HG02840 (cell line): ENCODE results near the gene MTMR1.

Source experiments
- ATAC-seq: cut with Tn5 transposase; IDR thresholded peaks from one replicate; pipeline ENCODE4 v1.9.1; 2021; ENCODE audit warnings: mild to moderate bottlenecking, moderate library complexity, moderate number of reproducible peaks; ENCODE audit not compliant: unreplicated experiment, low FRiP score

MTMR1 gene

DNA sequence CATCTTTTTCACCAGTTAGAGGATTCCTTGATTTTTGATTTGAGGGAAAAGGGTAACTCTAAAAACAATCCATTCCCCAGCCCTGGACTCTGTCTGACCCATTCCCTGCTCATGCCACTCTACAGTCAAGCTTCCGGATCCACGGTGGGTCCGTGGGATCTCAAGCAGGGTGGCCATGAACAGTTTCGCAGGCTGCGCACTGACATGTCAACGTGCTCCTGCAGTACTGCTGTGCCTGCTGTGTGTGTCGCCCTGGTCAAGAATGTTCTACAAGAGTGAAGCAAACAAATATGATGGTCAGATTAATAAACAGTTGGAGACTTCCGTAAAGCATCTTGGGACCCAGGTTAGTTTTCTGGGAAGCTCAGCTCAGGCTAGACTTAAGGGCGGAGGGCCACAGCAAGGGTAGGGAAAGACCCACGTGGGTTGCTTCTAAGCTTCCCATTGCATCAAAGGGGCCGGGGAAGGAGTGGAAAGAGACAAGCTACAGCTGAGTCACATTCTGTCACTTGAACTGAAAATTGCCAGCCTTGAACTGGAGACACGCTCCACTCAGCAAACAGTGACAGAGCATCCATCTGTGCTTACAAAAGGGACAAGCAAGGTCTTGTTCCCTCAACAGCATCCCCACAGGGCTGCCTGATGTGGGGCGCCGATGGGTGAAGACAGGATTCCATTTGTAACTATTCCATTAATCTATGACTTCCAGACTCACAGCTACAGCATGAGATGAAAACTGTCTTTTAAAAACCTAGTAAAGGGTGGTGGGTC, 81.8 kb downstream of the MTMR1 start:
- ATAC-seq = no peak

DNA sequence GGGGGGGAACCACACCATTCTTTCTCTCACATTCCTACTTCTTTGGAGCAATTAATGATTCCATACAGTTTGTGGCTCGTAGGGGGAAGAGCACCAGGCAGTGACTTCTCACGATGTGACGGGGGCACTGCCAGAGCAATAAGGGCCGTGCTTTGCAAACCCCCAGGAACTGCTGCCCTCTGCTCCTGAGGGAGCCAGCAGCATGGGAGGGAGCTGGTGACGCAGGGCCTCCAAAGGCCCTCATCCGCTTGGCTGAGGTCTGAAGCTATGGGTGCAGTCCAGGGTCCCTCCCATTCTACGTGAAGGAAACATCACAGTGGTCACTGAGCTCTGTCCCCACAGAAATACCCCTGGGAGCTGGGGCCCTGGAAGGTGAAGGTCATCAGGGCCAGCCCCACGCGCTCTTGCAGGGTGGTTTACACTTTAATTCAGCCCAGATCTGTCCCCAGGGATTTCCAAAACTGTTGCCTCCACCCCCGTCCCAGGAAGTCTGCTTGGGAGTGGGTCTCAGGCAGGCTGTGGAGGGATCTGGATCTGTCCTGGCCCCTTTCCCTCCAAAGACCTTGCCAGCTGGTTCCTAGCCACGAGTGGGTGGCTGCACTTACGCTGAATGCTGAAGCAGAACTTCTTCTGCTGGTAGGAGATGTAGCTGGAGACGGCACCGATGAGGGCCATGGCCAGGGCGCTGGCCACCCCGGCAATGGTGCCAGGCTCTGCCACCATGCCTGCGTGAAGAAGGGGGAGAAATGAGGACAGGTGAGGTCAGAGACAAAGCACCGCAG, 82.6 kb downstream of the MTMR1 start:
- no peak for ATAC-seq

- no peak for ATAC-seq
Observed at GRCh38 chrX:150777328-150777992, 84.3 kb downstream of the MTMR1 start.

DNA sequence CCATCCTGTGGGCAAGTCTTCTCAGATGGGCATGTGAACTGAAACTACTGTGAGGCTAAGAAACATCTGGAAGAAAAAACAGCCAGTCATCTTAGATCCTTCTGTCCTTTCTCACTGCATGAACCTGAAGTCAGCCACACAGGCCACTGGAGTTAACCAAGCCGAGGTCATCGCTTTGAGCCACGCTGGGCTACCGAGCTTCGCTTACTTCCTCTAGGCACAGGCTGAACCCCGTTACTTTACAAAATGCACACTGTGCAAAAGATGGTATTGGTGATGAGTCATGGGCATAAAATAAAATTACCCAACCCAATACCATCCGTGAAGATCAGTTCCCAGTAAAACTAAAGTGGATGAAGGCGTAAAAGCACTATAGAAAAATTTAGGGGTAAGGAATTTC, 86.2 kb downstream of the MTMR1 start:
- no peak for ATAC-seq

DNA sequence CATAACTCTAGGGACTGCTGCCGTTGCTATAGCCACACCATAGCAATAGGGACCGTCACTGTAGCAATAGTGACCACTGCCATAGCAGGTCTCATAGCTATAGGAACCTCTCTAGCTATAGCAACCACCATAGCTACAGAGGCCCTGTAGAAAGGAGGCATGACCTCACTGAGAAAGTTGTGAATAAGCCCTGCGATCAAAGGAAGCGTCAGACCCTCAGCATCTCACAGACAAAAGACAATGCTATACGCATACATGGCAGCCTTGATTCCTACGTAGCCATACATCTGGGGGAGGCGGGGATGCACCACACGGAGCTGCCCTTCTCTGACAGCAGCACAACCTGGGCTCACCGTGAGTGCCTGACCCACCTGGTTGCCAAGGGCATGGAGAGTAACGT, 88.5 kb downstream of the MTMR1 start:
- no peak for ATAC-seq

DNA sequence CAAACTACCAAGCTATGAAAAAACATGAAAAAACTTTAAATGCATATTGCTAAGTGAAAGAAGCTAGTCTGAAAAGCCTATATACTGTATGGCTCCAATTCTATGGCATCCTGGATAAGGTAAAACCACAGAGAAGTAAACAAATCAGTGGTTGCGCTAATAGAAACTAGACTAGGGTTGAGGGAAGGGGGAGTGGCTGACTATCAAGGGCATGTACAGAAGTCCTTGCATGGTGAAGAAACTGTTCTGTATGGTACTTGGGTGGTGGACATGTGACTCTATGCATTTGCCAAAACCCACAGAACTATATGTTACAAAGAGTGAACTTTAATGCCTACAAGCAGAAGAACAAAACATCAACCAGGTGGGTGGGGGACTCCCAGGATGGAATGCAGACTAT, 96.8 kb downstream of the MTMR1 start:
- ATAC-seq = no peak

DNA sequence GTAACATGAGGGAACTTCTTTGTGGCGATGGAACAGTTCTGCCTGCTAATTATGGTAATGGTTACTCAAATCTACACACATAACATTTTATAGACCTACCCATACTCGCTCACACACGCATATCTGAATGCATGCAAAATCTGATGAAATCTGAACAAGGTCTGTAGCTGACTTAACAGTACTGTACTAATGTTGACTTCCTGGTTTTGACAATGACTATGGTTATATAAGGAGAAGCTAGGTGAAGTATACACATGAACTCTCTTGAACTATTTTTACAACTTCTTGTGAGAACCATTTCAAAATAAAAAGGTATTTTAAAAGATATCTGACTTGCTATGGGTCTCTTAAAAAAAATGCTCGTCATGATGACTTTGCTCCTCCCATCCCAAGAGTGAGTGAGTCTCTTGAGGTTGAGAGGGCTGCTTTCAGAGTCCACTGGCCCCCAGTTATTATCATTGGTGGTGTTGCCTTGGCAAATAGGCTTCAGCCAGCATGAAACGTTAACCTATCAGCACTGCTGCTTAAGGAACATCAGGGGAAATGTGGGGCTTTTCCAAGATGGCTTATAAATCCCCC, 99.8 kb downstream of the MTMR1 start:
- no peak for ATAC-seq

DNA sequence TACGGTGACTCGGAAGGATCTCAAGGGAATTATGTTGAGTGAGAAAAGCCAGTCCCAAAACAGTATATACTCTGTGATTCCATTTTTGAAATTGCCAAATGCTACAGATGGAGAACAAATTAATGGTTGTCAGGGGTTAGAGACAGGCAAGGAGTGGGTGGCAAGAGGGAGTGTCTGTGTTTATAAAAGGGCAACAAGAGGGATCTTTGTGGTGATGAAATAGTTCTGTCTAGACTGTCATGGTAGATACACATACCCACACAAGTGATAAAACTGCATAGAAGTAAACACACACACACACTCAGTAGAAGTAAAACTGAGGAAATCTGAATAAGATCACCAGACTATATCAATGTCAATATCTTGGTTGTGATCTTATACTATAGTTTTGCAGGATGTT, 112.5 kb downstream of the MTMR1 start:
- no peak for ATAC-seq

DNA sequence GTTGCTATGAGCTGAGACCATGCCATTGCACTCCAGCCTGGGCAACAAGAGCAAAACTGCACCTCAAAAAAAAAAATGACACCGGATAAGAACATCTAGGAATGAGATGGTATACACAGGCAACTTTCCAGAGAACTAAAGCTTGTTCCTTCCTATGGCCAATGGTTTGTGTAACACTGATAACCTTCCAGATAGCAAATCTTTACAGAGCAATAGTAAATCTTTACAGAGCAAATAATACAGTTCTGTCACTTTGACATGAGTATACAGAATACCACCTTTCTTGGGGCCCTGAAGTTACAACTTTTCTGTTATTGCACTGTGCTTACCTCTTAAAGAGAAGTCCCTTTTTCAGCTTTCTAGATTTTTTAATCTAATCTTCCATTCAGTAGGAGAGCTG, 113.6 kb downstream of the MTMR1 start:
- no peak for ATAC-seq

DNA sequence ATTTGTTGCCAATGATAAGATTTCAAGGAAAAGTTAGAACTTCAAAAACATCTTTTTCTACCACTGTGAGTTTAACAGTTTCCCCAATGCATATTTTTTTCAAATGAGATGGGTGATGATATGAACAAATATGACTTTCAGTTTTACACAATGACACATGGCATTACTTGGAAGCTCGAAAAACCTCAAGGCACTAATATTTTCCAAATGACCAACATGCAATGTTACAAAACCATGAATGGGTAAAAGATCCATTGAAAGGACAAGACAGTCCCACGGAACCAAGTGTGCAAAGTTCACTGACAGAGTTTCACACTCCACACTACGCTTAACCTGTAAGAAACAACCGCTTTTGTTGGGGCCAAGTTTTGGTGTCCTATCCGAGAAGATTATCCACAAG, 120.7 kb downstream of the MTMR1 start:
- no peak for ATAC-seq
